ENCODE data around the gene RALBP1. TPM values are rescaled to one million over a fixed set of nuclear protein-coding genes. Genes with fewer than 3 reads are reported as not detected.

The RALBP1 gene
- total RNA-seq, 1 experiment from 2014 or later, result 66.2 TPM

DNA sequence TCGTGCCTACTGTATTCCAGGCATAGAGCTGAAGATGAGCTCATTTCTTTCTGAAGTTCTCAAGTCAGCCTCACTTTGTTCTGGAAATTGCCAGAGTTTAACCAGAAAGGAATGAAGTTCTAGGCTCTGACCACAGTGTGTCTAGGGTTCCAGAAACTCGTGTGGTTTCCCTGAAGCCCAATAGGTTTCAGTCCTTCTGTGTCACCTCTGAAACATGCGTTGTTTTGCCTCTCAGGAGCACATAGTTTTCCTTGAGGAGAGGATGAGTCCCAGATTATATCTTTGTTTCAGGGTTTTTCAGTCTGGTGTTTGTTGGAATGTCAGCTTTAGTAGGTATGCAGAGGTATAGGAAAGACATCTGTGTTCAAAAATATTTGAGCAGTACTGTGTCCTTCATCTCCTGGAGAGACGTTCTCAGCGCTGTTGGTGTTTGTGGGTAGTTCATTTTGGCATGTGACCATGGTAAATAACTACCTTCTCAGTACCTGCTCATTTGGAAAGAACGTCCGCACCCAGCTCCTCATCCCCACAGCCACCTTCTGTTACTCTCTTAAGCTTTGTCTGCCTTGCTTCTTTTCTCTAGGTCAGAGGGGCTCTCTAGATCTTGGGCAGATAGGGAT is 56.6 kb downstream of the RALBP1 start:
- TF ChIP-seq FOSL1 (IDR thresholded peaks at IDR 0.05; ENCODE audit: low read depth) (no peak), TCF7L2 (IDR thresholded peaks at IDR 0.05; ENCODE audit: borderline replicate concordance, extremely low read depth, insufficient read depth, insufficient read length) (no peak), ELF1 (IDR thresholded peaks at IDR 0.05; ENCODE audit: borderline replicate concordance, low read depth) (no peak), RAD21 (IDR thresholded peaks at IDR 0.05; ENCODE audit: low read depth) (no peak), JUND (IDR thresholded peaks at IDR 0.05) (no peak), ZFX (IDR thresholded peaks at IDR 0.05) (no peak), ZNF274 (IDR thresholded peaks at IDR 0.05; ENCODE audit: low read depth, low read length) (no peak), SP1 (IDR thresholded peaks at IDR 0.05; ENCODE audit: low read depth) (no peak), EZH2 (IDR thresholded peaks at IDR 0.05) (no peak), EZH2phosphoT487 (IDR thresholded peaks at IDR 0.05; ENCODE audit: borderline replicate concordance) (no peak), SRF (IDR thresholded peaks at IDR 0.05; ENCODE audit: low read depth) (no peak), POLR2A (IDR thresholded peaks at IDR 0.05; ENCODE audit: borderline replicate concordance, extremely low read depth, insufficient read depth, insufficient read length) (no peak), YY1 (IDR thresholded peaks at IDR 0.05; ENCODE audit: extremely low read depth, insufficient replicate concordance, low read depth, low read length) (no peak), POLR2AphosphoS5 (IDR thresholded peaks at IDR 0.05; ENCODE audit: low read depth, low read length) (no peak)
- TF ChIP-seq, protein P1, sequence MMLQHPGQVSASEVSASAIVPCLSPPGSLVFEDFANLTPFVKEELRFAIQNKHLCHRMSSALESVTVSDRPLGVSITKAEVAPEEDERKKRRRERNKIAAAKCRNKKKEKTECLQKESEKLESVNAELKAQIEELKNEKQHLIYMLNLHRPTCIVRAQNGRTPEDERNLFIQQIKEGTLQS (IDR thresholded peaks at IDR 0.05), result no peak
- TF ChIP-seq, protein P2, sequence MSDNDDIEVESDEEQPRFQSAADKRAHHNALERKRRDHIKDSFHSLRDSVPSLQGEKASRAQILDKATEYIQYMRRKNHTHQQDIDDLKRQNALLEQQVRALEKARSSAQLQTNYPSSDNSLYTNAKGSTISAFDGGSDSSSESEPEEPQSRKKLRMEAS (IDR thresholded peaks at IDR 0.05), result no peak
- CTCF ChIA-PET, result no interaction called here

More for the DNA sequence above, 56.6 kb downstream of the RALBP1 start:
- H3K4me3 ChIP-seq (replicated peaks in 1 of 2; ENCODE audit: low read depth in 1 of 2, low read length in 2 of 2), result no peak overlapping the region
- H2AFZ ChIP-seq (ENCODE audit: low read depth, low read length, poor library complexity, severe bottlenecking), result no peak overlapping the region
- ChIA-PET RAD21 (ENCODE audit: low non-redundant PET in 1 of 2, low total read pairs in 2 of 2, uncharacterized antibody in 2 of 2, unreplicated experiment in 2 of 2) (no interaction called here), POLR2A (no interaction called here)
- DNase-seq (ENCODE audit: low read depth, low spot score), result no peak
- H3K9me3 ChIP-seq (ENCODE audit: control insufficient read depth in 1 of 2, insufficient read depth in 1 of 2, low read depth in 1 of 2, low read length in 2 of 2), result no peaks in the 10 kb centered on the region
- peaks cover 9 to 24% of the 10 kb centered on the region in 2 experiments for H3K36me3 ChIP-seq (ENCODE audit: control insufficient read depth in 1 of 2, insufficient read depth in 2 of 2, low read length in 2 of 2)
- BruUV-seq (replicated peaks), result no TSS peak
- H3K9me2 ChIP-seq (ENCODE audit: insufficient read depth), result no peaks in the 10 kb centered on the region
- H3K9ac ChIP-seq (ENCODE audit: low read length), result no peak overlapping the region
- intact Hi-C loops (cut with micrococcal nuclease), result loop anchor here (10.0 kb wide), 1 partner anchor 57 kb away; the partner anchor contains the start of gene RALBP1
- H3K79me2 ChIP-seq (ENCODE audit: insufficient read depth, low read length), result no peaks in the 10 kb centered on the region
- no peaks in the 10 kb centered on the region for H4K20me1 ChIP-seq (ENCODE audit: insufficient read depth)
- no peak overlapping the region for H3K27ac ChIP-seq (ENCODE audit: low read depth, low read length)
- no peak overlapping the region for H3K4me2 ChIP-seq (ENCODE audit: low read length)
- H3K27me3 ChIP-seq (ENCODE audit: insufficient read depth, low read length), result no peaks in the 10 kb centered on the region
- no peak for ATAC-seq
- no peaks in the 10 kb centered on the region for H3K4me1 ChIP-seq (ENCODE audit: control insufficient read depth in 1 of 2, insufficient read depth in 2 of 2, low read length in 2 of 2)
